GM12872 (cell line): ENCODE measurements around the gene MST1R.

Experiments
- CTCF ChIP-seq: IDR thresholded peaks from 3 replicates; pipeline ENCODE4 v1.5.1; 2011; ENCODE audit warnings: low read depth, mild to moderate bottlenecking, low read length, moderate library complexity; ENCODE audit not compliant: insufficient read depth

Gene MST1R

GRCh38 chr3:49868862-49869466 is 34.7 kb downstream of the MST1R start:
- no peak for TF ChIP-seq CTCF

DNA sequence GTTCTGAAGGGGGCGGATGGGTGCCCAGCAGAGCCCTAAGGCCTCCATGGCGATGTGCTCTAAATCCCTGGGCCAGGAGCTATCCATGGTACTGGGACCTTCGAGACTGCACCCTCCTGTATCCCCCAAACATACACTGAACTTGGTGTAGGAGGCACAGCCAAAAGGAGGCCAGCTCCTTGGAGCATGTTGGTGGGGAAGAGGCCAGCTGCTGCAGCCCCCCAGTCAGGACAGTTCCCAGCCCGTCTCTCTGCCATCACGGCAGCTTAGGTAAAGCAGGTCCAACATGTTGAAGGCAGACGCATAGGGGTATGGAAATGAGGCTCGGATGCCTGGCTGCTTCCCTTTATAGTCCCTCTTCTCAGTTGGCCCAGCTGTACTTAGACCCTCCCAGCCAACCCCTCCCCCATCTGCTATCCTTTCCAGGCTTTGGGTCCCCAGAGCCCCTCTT is 35.8 kb downstream of the MST1R start:
- TF ChIP-seq CTCF = no peak

GRCh38 chr3:49867400-49867799 is 36.3 kb downstream of the MST1R start:
- TF ChIP-seq CTCF = no peak

DNA sequence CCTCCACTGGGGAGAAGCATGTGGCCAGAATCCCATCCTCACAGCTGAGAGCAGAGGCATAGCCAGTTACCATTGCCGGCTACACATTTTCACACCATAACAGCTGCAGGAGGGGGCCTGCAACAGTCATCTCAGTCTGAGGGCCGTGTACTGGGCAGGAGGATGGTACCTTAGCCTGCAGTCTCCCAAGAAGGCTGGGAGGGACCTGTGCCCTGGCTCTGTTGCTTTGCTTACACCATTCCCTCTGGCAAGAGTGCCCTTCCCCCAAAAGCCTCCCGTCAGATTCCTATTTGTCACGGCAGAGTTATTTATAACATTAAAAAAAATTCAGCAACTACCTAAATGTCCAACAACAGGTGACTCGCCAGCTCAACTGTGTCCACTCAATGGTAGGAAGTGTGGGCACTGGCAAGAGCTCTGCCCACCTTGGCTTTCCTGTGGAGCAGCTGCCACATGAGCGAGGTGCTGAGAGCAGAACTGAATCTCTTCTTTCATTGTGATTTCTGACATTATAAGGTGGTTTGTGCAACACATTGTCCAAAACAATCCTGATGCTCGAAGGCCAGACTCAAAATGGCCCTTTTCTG is 38.4 kb downstream of the MST1R start:
- no peak for TF ChIP-seq CTCF

- no peak for TF ChIP-seq CTCF
Measured at GRCh38 chr3:49864505-49864904, 39.2 kb downstream of the MST1R start.

- TF ChIP-seq CTCF = no peak
Measured at GRCh38 chr3:49859576-49860305, 43.9 kb downstream of the MST1R start.

DNA sequence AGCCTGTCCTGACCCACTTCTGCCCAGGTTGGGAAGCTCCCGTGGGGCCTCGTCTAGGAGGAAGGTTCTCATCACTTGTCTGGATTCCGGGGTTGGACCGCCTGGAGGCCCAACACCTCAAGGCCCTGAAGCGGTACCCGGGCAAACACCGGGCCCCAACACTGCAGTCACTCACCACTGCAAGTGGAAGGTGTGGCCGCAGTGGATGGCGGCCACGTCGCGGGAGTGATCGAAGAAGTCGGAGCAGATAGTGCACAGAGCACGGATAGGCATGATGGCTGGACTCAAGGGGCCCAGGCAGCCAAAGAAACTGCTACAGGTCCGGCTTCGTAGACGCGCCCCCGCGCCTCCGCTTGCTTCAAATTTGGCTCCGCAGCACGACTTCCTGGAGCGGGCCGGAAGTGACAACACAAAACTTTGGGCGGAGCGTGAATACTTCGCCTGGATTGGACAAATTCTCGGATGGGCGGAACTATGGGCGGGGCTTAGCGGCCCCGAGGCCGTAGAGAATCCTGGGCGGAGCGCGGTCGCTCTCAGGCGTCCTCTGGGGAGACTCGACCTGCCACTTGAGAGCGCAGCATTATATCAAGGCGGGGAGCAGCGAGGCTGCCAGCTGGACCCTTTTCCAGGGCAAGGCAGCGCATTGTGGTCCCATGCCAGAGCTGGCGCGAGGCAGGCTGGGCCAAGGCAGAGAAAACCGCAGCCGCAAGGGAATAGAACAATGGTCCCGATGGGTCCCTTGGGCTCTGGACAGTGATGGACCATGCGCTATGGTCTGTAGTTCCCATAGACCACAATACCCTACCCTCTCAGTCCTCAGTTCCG is 47.3 kb downstream of the MST1R start, which contains the start of gene TRAIP:
TSS of gene TRAIP (minus strand) at position 384 of the 825 bp plus-strand sequence. CDS start at position 273, 111 bp downstream.
- no peak for TF ChIP-seq CTCF
